Measurements from ENCODE around the gene GPR21.
A peak's percentile ranks its signal among the peaks of the same experiment; 100 is the strongest.

Gene GPR21

DNA sequence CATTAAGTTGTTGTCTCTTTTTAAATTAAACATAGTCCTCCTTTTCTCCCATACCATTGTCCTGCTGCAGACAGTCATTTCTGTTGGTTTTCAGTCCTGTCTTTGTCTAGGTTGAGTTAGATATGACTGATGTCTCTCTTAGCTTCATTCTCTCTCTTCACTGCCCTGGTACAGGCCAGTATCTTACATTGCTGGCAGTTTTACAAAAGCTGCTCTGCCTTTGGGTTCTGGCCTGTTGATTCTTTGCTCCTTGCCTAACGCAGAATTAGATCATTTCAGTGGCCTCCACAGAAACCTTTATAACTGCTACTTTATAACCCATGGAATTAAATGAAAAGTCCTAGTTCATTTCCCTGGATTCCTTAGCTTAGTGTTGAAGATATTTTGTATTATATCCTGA, 33.7 kb downstream of the GPR21 start:
- no peak for DNase-seq

DNA sequence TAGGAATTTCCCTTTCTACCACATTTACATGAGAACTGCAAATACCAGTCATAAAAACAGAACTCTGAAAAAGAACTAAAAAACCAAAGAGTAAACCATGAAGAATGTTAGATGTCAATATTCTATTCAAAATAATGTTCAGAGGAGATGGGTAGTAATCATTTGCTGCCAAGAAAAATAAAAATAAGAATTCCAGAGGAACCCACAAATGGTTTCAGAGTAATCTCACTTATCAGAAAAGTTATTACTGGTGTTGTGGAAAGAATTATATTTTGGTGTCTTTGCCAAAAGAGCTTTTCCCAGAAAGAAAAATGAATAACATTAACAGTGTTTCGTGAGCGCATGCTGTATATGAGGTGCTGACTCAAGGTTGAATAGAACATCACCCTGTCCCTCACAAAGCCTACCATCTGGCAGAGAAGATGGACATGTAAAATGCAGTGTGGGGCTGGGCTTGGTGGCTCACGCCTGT, 35.6 kb downstream of the GPR21 start:
- DNase-seq, result peak; percentile 98

DNA sequence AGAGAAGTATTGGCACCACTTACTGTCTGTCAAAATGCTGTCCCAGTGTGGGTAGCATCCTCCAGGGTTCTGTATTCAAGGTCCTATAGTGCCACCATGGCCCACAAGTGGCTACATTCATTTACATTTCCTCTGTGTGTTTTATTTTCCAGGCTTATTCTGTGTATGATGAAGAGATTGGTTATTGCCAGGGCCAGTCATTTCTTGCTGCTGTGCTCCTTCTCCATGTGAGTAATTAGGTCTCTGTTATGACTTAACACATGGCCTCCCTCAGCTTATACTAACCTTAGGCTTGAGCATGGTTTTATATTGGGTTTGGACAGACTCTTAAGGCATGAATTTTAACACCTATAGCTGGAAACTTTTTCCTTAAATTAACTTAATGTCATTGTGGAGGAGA, 36.7 kb downstream of the GPR21 start:
- no peak for DNase-seq

DNA sequence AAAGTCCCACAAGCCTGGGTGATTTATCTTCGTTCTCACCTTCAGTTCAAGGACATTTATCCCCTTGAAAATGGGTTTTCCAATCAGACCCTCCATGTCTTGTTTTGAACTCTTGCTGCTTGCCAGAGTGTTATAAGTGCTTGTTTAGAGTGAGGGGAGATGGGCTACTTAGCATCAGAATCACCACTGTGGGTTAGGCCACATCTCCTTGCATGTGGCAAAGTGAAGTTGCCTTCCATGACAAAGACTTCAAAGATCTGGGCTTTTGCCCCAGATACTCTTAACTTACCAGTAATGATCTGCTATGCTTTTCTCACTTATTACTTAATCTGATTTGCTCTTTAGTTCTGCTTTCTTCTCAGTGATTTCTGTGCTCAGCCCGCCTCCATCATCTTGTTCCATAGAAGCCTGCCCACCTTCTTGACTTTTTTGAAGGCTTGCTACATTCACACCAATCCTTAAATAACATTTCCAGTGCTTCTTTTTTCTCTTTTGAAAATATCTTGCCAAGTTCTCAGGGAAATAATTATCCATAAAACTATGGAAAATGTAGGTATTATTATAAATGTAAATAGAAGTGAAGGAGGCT, 39.0 kb downstream of the GPR21 start:
- no peak for DNase-seq

DNA sequence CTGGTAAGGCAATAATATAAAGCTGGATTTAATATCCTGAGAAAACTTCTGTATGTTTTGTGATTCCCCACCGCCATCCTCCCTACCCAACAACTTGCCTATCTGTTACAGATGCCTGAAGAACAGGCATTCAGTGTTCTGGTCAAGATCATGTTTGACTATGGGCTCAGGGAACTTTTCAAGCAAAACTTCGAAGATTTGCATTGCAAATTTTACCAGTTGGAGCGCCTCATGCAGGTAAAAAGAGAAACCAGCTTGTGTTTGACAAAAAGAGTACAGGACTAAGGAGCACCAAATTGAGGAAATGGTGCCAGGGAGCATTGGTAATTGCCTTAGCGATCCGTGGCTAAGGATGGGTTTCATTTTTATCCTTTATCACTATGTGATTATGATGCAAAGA, 40.0 kb downstream of the GPR21 start:
- DNase-seq, result no peak

DNA sequence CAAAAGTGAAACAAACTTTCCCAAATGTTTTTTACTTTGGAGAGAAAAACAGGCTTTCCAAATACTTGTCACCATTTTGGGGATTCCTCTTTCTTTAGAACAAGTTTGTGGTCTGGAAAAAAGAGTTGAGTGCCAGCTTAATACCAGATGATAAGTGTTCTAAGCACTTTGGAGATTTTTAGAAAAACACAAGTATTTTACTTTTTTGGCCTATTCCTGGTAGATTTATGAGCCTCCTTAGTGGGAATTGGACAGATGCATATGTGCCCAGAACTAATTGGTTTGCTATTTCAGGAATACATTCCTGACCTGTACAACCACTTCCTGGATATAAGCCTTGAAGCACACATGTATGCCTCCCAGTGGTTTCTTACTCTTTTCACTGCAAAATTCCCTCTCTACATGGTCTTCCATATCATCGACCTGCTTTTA, 40.5 kb downstream of the GPR21 start:
- DNase-seq, result peak; percentile 97

DNA sequence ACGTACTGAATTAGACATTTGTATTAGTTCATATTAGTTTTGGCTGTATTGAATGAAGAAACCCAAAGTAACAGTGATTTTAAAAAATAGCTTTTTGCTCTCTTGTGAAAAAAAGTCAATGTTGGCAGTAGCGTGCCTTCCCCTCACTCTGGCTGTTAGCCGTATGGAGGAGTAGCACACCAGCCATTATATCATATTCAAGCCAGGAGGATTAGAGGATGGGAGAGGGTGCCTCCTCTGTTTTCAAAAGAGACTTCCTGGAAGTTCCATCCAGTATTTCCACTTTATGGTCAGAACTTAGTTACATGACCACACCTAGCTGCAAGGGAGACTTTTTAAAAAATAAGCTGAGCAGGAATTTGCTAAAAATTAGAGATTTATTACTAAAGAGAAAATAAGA, 41.2 kb downstream of the GPR21 start:
- no peak for DNase-seq

DNA sequence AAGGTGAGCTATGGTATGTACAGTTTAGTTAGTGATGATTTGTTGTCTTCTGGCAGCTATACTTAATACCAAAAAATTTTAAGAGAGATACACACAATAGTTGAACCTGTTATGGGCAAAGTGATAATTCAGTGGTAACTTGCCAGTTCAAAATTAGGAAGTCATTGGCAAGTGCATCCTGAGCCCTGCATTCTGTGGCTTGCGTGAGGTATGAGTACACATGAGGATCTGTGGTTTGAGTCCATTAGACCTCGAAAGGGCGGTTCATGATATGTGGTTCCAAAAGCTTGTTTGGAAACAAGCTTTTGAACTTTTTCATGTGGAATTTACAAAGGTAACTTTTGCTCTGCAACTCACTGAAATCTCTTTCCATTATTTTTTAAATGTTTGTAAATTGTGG, 47.0 kb downstream of the GPR21 start:
- DNase-seq, result no peak

DNA sequence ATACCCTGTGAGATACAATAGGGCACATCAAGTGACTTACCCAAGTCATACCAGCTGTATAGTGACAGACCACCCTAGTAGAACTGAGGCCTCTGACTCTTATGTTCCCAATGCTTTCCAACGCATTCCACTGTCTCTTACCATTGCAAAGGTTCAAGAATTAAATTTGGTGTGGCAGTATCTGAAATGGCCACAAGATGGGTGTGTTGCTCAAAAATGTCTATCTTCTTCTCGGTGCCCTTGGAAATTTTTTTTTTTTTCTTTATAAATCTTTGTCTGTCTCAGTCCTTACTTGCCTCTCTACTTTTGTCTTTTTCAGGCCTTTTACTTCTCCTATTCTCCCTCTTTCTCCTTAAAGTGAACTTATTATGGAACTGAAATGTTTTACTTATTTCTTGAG, 48.4 kb downstream of the GPR21 start:
- DNase-seq, result peak; percentile 68

DNA sequence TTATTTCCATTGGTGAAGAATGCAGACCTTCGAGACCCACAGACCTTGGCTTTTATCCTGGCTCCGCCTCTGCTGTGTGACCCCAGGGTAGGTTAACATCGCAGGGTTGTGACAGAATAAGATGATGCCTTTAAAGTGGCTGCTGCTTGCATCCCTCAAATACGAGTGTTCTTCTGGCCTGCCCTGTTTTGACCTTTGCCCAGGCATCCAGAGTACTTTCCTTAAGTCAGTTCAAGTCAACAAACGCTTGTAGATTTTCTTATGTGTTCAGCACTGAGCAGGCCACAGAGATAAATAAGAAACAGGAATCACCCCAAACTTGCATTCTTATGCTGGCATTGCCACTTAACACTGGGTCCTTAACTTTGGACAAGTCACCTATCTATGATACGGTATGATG, 50.2 kb downstream of the GPR21 start:
- no peak for DNase-seq

DNA sequence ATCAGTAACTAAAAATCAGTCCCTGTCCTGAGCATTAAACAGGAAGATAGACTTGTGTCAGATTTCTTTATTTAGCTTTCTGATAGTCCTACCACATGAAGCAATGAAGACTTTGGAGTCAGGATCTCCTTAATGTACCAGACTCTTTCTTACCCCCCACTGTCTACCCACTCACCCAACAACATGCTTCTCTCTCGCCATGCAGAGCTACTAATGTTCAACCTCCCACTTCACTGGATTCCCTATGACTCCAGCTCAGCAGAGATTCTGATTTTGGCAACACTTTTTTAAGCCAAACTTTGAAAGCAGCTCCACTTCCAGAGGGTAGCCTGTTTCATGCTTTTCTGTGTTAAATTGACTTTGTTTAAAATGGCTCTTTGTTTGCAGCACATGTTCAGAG, 50.8 kb downstream of the GPR21 start:
- DNase-seq, result no peak
